ENCODE measurements around the gene CYFIP2.

DNA sequence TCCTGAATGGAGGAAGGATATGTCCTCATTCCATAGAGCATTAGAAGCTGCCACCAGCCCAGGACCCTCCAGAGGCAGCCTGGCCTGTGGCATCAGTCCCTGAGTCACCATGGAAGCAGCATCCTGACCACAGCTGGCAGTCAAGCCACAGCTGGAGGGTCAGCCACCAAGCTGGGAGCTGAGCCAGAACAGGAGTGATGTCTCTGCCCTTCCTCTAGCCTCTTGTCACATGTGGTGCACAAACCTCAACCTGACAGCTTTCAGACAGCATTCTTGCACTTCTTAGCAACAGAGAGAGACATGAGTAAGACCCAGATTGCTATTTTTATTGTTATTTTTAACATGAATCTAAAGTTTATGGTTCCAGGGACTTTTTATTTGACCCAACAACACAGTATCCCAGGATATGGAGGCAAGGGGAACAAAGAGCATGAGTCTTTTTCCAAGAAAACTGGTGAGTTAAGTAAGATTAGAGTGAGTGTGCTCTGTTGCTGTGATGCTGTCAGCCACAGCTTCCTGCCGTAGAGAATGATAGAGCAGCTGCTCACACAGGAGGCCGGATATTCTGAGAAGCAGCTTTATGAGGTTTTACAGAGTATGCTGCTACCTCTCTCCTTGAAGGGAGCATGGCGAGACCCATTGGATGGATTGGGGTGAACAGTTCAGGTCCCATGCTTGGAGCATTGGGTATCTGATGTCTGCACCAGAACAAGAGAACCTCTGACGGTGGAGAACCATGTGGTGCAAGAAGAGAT lies 13.0 kb upstream of the CYFIP2 start:
- TF ChIP-seq, protein P1, sequence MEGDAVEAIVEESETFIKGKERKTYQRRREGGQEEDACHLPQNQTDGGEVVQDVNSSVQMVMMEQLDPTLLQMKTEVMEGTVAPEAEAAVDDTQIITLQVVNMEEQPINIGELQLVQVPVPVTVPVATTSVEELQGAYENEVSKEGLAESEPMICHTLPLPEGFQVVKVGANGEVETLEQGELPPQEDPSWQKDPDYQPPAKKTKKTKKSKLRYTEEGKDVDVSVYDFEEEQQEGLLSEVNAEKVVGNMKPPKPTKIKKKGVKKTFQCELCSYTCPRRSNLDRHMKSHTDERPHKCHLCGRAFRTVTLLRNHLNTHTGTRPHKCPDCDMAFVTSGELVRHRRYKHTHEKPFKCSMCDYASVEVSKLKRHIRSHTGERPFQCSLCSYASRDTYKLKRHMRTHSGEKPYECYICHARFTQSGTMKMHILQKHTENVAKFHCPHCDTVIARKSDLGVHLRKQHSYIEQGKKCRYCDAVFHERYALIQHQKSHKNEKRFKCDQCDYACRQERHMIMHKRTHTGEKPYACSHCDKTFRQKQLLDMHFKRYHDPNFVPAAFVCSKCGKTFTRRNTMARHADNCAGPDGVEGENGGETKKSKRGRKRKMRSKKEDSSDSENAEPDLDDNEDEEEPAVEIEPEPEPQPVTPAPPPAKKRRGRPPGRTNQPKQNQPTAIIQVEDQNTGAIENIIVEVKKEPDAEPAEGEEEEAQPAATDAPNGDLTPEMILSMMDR (IDR thresholded peaks at IDR 0.05; ENCODE audit: low read length) = no peak
- TF ChIP-seq EZH2 (optimal IDR thresholded peaks at IDR 0.05; ENCODE audit: low read depth, low read length) = no peak
- TF ChIP-seq EZH2phosphoT487 (IDR thresholded peaks at IDR 0.05; ENCODE audit: low read length) = no peak
